ENCODE measurements around the gene HSPB6. TPM values are rescaled to one million over a fixed set of nuclear protein-coding genes. Genes with fewer than 3 reads are reported as not detected.
"Not testable (repeated sequence)": the region's sequence is repeated elsewhere in the genome, so short reads cannot be mapped to it uniquely, and the experiment has no call there.

The HSPB6 gene
- total RNA-seq, 1 experiment from 2014 or later: not detected

- DNase-seq (ENCODE audit: low read depth): no peak
Measured at GRCh38 chr19:35786299-35787160, 29.7 kb upstream of the HSPB6 start.

GRCh38 chr19:35785339-35785627, 28.5 kb upstream of the HSPB6 start:
- DNase-seq (ENCODE audit: low read depth): no peak

- no peak for DNase-seq (ENCODE audit: low read depth)
Measured at GRCh38 chr19:35784503-35785338, 27.9 kb upstream of the HSPB6 start.

GRCh38 chr19:35783469-35784434, 26.9 kb upstream of the HSPB6 start:
- DNase-seq (ENCODE audit: low read depth): no peak

- DNase-seq (ENCODE audit: low read depth): no peak
Measured at GRCh38 chr19:35782589-35782988, 25.8 kb upstream of the HSPB6 start.

- no peak for DNase-seq (ENCODE audit: low read depth)
Measured at GRCh38 chr19:35781650-35782049, 24.8 kb upstream of the HSPB6 start.

- no peak for DNase-seq (ENCODE audit: low read depth)
Measured at GRCh38 chr19:35780717-35781116, 23.9 kb upstream of the HSPB6 start.

GRCh38 chr19:35780058-35780457, 23.2 kb upstream of the HSPB6 start:
- DNase-seq (ENCODE audit: low read depth): no peak

GRCh38 chr19:35779033-35779432, 22.2 kb upstream of the HSPB6 start:
- no peak for DNase-seq (ENCODE audit: low read depth)

- no peak for DNase-seq (ENCODE audit: low read depth)
Measured at GRCh38 chr19:35777961-35778360, 21.1 kb upstream of the HSPB6 start.

- DNase-seq (ENCODE audit: low read depth): no peak
Measured at GRCh38 chr19:35777086-35777841, 20.4 kb upstream of the HSPB6 start.

- DNase-seq (ENCODE audit: low read depth): no peak
Measured at GRCh38 chr19:35776102-35776788, 19.4 kb upstream of the HSPB6 start.

- peak; percentile 89 for DNase-seq (ENCODE audit: low read depth)
Measured at GRCh38 chr19:35775298-35776101, 18.7 kb upstream of the HSPB6 start, which contains the start of gene ARHGAP33. Gene ARHGAP33 (plus strand): TSS chr19:35775564. CDS start chr19:35775659, 95 bp downstream.

- no peak for DNase-seq (ENCODE audit: low read depth)
Measured at GRCh38 chr19:35775046-35775297, 18.1 kb upstream of the HSPB6 start.

GRCh38 chr19:35774274-35775045, 17.6 kb upstream of the HSPB6 start:
- DNase-seq (ENCODE audit: low read depth): no peak

- no peak for DNase-seq (ENCODE audit: low read depth)
Measured at GRCh38 chr19:35773020-35773806, 16.4 kb upstream of the HSPB6 start.

- DNase-seq (ENCODE audit: low read depth): not testable (repeated sequence)
Measured at GRCh38 chr19:35772362-35772761, 15.5 kb upstream of the HSPB6 start.

GRCh38 chr19:35768082-35768421, 11.2 kb upstream of the HSPB6 start:
- DNase-seq (ENCODE audit: low read depth): no peak

Data from HT1080 (cell line).